Endometrial microvascular endothelial cells (primary cell): ENCODE measurements around the gene ELAVL2. TPM values are rescaled to one million over a fixed set of nuclear protein-coding genes. Genes with fewer than 3 reads are reported as not detected.

Experiments used
- in situ Hi-C: cut with HindIII; loops from 2 replicates; pipeline ENCODE4 v1.10.0; 2017; ENCODE audit warnings: low sequenced_read_pairs, low pct_unique_long_range_greater_than_20kb; ENCODE audit errors: inconsistent ontology term
- total RNA-seq: library from RNA; depleted of rRNA; stranded (reverse); fragments of >200 nt; gene quantifications from one replicate; pipeline ENCODE4 v1.2.3, GENCODE V29; 2015; ENCODE audit errors: inconsistent ontology term

Gene ELAVL2
- total RNA-seq, 1 donor from 2014 or later: not detected

GRCh38 chr9:23777328-23777727, 48.7 kb downstream of the ELAVL2 start:
- in situ Hi-C loops: no loop called here

GRCh38 chr9:23775549-23775948, 50.5 kb downstream of the ELAVL2 start:
- in situ Hi-C loops: no loop called here

GRCh38 chr9:23774266-23774665, 51.8 kb downstream of the ELAVL2 start:
- in situ Hi-C loops: no loop called here

GRCh38 chr9:23772385-23772783, 53.7 kb downstream of the ELAVL2 start:
- in situ Hi-C loops: no loop called here

- in situ Hi-C loops: no loop called here
These were observed 54.2 kb downstream of the ELAVL2 start for GRCh38 chr9:23771746-23772384.

GRCh38 chr9:23769307-23769935, 56.6 kb downstream of the ELAVL2 start:
- in situ Hi-C loops: no loop called here

GRCh38 chr9:23768861-23769260, 57.2 kb downstream of the ELAVL2 start:
- in situ Hi-C loops: no loop called here

- in situ Hi-C loops: no loop called here
These were observed 59.4 kb downstream of the ELAVL2 start for GRCh38 chr9:23766613-23767012.

GRCh38 chr9:23765561-23765960, 60.5 kb downstream of the ELAVL2 start:
- in situ Hi-C loops: no loop called here

- in situ Hi-C loops: no loop called here
These were observed 61.8 kb downstream of the ELAVL2 start for GRCh38 chr9:23764219-23764618.

GRCh38 chr9:23754551-23754950, 71.5 kb downstream of the ELAVL2 start:
- in situ Hi-C loops: no loop called here

- in situ Hi-C loops: no loop called here
These were observed 73.2 kb downstream of the ELAVL2 start for GRCh38 chr9:23752859-23753258.

- in situ Hi-C loops: no loop called here
These were observed 74.4 kb downstream of the ELAVL2 start for GRCh38 chr9:23751633-23752032.

- in situ Hi-C loops: no loop called here
These were observed 75.2 kb downstream of the ELAVL2 start for GRCh38 chr9:23750808-23751207.

- in situ Hi-C loops: no loop called here
These were observed 78.7 kb downstream of the ELAVL2 start for GRCh38 chr9:23747088-23748075.

GRCh38 chr9:23746317-23746716, 79.7 kb downstream of the ELAVL2 start:
- in situ Hi-C loops: no loop called here

- in situ Hi-C loops: no loop called here
These were observed 83.0 kb downstream of the ELAVL2 start for GRCh38 chr9:23743036-23743435.

- in situ Hi-C loops: no loop called here
These were observed 84.7 kb downstream of the ELAVL2 start for GRCh38 chr9:23741351-23741750.

- in situ Hi-C loops: no loop called here
These were observed 85.5 kb downstream of the ELAVL2 start for GRCh38 chr9:23740531-23740930.

GRCh38 chr9:23739753-23740152, 86.3 kb downstream of the ELAVL2 start:
- in situ Hi-C loops: no loop called here
